Thoracic aorta (tissue), 2 donors: ENCODE data around the gene FBXO7. TPM values are rescaled to one million over a fixed set of nuclear protein-coding genes. Genes with fewer than 3 reads are reported as not detected.

ENCODE experiments used
- ATAC-seq: fragments of 150-250 bp; one replicate; pipeline ENCODE4 v1.8.0; 2017; ENCODE audit warnings: low read depth; ENCODE audit not compliant: insufficient number of reproducible peaks, low FRiP score
- DNase-seq: peaks from one replicate; pipeline ENCODE4 v3.0.0-alpha.2; 2020; ENCODE audit warnings: low spot score
- H3K27ac ChIP-seq, 2 donors: fragments of 200-600 bp; sonication (generic); 1 replicate in 1 of 2; 2 replicates in 1 of 2; pipeline ENCODE4 v1.5.1; 2016; ENCODE audit warnings: mild to moderate bottlenecking in 2 of 2, moderate library complexity in 2 of 2
- H3K27me3 ChIP-seq: fragments of 200-600 bp; sonication (generic); replicated peaks from 2 replicates; pipeline ENCODE4 v1.6.0; 2016; ENCODE audit warnings: mild to moderate bottlenecking; ENCODE audit not compliant: insufficient read depth
- H3K36me3 ChIP-seq: fragments of 200-600 bp; sonication (generic); one replicate; pipeline ENCODE4 v1.5.1; 2016
- H3K4me1 ChIP-seq, 2 donors: fragments of 200-600 bp; sonication (generic); 1 replicate in 1 of 2; 2 replicates in 1 of 2; pipeline versions ENCODE4 v1.5.1 to v1.6.0; 2016; ENCODE audit warnings: low read depth in 2 of 2, mild to moderate bottlenecking in 1 of 2; ENCODE audit not compliant: control insufficient read depth in 1 of 2
- H3K4me3 ChIP-seq: fragments of 200-600 bp; sonication (generic); 2 replicates; pipeline ENCODE4 v1.5.1; 2016; ENCODE audit warnings: mild to moderate bottlenecking
- H3K9me3 ChIP-seq: fragments of 200-600 bp; sonication (generic); 2 replicates; pipeline ENCODE4 v1.5.1; 2016
- total RNA-seq, 2 donors: library from RNA; depleted of rRNA; stranded (reverse); fragments of >200 nt; gene quantifications; one replicate each; pipeline versions ENCODE4 v1.1.0 to v1.2.3, GENCODE V29; 2016
- TF ChIP-seq, protein P1 (sequence below): fragments of 200-600 bp; sonication (generic); IDR thresholded peaks from one replicate; pipeline ENCODE4 v1.5.1; 2019; ENCODE audit warnings: antibody characterized with exemption

The FBXO7 gene
- total RNA-seq, 2 donors from 2014 or later, result 75.7 to 81.3 TPM

DNA sequence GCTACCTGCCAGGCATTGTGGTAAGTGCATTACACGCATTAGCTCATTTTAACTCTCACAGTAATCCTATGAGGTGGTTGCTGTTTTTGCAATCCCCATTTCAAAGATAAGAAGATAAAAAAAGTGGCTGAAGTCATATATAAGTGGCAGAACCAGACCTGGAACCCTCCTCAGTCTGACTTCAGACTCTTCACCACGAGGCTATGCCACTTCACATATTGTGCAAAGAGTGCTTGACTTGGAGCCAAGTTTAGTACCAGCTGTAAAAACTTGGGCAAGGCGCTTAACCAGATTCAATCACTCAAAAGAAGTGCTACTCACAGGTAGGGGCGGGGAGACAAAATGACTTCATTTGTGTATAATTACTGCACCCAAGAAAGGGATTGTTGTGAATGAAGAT, 25.6 kb upstream of the FBXO7 start:
- H3K27ac ChIP-seq, result no peak overlapping the region
- TF ChIP-seq, protein P1, sequence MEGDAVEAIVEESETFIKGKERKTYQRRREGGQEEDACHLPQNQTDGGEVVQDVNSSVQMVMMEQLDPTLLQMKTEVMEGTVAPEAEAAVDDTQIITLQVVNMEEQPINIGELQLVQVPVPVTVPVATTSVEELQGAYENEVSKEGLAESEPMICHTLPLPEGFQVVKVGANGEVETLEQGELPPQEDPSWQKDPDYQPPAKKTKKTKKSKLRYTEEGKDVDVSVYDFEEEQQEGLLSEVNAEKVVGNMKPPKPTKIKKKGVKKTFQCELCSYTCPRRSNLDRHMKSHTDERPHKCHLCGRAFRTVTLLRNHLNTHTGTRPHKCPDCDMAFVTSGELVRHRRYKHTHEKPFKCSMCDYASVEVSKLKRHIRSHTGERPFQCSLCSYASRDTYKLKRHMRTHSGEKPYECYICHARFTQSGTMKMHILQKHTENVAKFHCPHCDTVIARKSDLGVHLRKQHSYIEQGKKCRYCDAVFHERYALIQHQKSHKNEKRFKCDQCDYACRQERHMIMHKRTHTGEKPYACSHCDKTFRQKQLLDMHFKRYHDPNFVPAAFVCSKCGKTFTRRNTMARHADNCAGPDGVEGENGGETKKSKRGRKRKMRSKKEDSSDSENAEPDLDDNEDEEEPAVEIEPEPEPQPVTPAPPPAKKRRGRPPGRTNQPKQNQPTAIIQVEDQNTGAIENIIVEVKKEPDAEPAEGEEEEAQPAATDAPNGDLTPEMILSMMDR, result no peak
- no peaks in the 10 kb centered on the region for H3K4me1 ChIP-seq
- ATAC-seq, result no peak
- H3K27me3 ChIP-seq, result no peaks in the 10 kb centered on the region
- H3K36me3 ChIP-seq, result no peaks in the 10 kb centered on the region
- no peaks in the 10 kb centered on the region for H3K9me3 ChIP-seq
- no peak for DNase-seq
- H3K4me3 ChIP-seq, result no peak overlapping the region

DNA sequence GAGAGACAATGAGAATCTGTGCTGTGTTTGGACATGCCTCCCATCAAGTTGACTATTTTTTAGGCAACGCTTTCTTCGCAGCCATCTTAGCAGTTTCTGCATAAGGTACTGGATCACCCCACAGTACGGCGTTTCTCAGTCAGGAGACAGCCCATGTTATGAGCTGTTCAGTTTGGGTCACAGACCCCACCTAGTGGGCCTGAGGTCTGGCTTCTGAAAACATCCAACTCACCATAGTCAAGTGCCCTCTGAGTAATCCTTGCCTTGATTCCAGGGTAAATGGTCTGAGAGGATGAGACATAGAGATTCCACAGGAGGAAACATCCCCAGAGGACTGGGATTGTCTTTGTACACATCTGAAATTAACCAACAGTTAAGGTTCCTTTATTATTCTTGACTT, 17.6 kb upstream of the FBXO7 start:
- no peak overlapping the region for H3K4me3 ChIP-seq

DNA sequence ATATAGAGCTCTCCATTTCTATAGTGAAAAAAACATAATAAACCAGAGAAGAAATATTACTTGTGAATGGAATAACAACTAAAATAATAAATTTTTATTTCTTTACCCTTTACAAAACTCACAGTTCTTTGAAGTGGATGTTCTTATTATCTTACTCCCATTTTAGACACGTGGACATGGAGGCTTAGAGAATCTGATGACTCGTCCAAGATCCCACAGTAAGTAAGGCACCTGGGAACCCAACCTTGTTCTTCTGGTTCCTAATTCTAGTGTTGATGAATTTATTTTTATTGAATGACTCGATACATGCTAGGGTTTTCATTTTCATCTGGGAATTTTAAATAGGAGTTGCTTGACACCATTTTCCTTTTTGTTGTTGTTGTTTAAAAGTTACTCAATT, 12.2 kb upstream of the FBXO7 start:
- TF ChIP-seq, protein P1, result no peak
- no peaks in the 10 kb centered on the region for H3K27me3 ChIP-seq
- no peaks in the 10 kb centered on the region for H3K9me3 ChIP-seq
- no peak overlapping the region for H3K4me3 ChIP-seq
- DNase-seq (no peak), ATAC-seq (no peak)
- H3K36me3 ChIP-seq, result no peaks in the 10 kb centered on the region
- H3K4me1 ChIP-seq, result no peaks in the 10 kb centered on the region
- no peak overlapping the region for H3K27ac ChIP-seq

More for the DNA sequence above, 17.6 kb upstream of the FBXO7 start:
- no peaks in the 10 kb centered on the region for H3K36me3 ChIP-seq
- no peak overlapping the region for H3K27ac ChIP-seq
- H3K27me3 ChIP-seq, result no peaks in the 10 kb centered on the region
- DNase-seq (no peak), ATAC-seq (no peak)
- no peaks in the 10 kb centered on the region for H3K4me1 ChIP-seq
- no peaks in the 10 kb centered on the region for H3K9me3 ChIP-seq
- TF ChIP-seq, protein P1, result no peak

DNA sequence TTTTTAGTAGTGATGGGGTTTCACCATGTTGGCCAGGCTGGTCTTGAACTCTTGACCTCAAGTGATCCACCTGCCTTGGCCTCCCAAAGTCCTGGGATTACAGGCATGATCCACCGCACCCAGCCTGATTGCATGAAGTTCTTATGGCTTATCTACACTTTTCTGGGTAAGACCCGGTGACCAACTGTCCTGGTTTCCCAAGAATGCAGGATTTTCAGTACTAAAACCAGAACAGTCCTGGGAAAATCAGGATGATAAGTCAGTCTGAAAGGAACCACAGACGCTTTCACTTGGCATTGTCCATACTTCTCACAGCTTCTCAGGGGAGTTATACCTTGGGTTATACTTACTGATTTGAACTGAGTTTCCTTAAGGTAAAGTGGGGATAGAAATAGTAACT, 8.9 kb upstream of the FBXO7 start:
- TF ChIP-seq, protein P1, result no peak
- Histone ChIP-seq H3K27me3 (no peaks in the 10 kb centered on the region), H3K4me3 (no peak overlapping the region), H3K36me3 (no peaks in the 10 kb centered on the region), H3K9me3 (no peaks in the 10 kb centered on the region), H3K27ac (no peak overlapping the region), H3K4me1 (no peaks in the 10 kb centered on the region)
- ATAC-seq (no peak), DNase-seq (no peak)

DNA sequence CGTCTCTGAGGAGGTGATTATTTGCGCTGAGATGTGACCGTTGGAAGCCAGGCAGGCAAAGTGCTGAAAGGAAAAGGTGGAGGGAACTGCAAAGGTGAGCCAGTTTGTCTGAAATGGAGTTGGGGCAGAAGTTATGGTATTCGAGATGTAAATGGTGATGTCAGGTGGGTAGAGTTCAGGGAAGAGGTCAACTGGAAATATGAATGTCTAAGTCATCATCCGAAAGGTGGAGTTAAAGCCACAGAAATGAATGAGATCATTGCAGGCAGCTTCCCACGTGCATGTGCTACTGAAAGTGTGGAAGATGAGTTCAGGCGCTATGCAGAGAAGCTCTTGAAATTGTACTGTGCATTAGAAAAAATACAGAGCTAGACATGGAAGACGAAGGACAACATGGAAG, 8.1 kb upstream of the FBXO7 start:
- DNase-seq, result no peak
- Histone ChIP-seq H3K36me3 (no peaks in the 10 kb centered on the region), H3K4me3 (no peak overlapping the region), H3K27me3 (no peaks in the 10 kb centered on the region), H3K4me1 (no peaks in the 10 kb centered on the region), H3K27ac (no peak overlapping the region), H3K9me3 (no peaks in the 10 kb centered on the region)
- no peak for ATAC-seq
- TF ChIP-seq, protein P1, result no peak
